DOHH2 (cell line): ENCODE data around the gene TRA2B.
A peak's percentile ranks its signal among the peaks of the same experiment; 100 is the strongest.

Source experiments
- CTCF ChIP-seq: fragments of 200-600 bp; sonication (generic); IDR thresholded peaks from one replicate; pipeline ENCODE4 v1.5.1; 2014; ENCODE audit warnings: antibody characterized with exemption, mild to moderate bottlenecking, low read depth, low read length; ENCODE audit not compliant: poor library complexity, severe bottlenecking
- EZH2phosphoT487 ChIP-seq: fragments of 200-600 bp; sonication (generic); IDR thresholded peaks from 2 replicates; pipeline ENCODE4 v1.6.1; 2017; ENCODE audit warnings: borderline replicate concordance, mild to moderate bottlenecking, antibody characterized with exemption, low read length, moderate library complexity, mixed read lengths

GRCh38 chr3:185983495-185984141 is 45.8 kb upstream of the TRA2B start:
- TF ChIP-seq CTCF, result peak; percentile 85
- no peak for TF ChIP-seq EZH2phosphoT487
